Skin of body (tissue), 2 donors: Measurements from ENCODE around the gene GRSF1. TPM values are rescaled to one million over a fixed set of nuclear protein-coding genes. Genes with fewer than 3 reads are reported as not detected.
A peak's percentile ranks its signal among the peaks of the same experiment; 100 is the strongest.
"Not testable (repeated sequence)": the region's sequence is repeated elsewhere in the genome, so short reads cannot be mapped to it uniquely, and the experiment has no call there.

Source experiments
- DNase-seq: peaks from one replicate; lab custom pipeline; 2025; lab: John Stamatoyannopoulos, UW
- total RNA-seq: library from RNA; depleted of rRNA; stranded (reverse); fragments of >200 nt; gene quantifications from one replicate; pipeline ENCODE4 v1.2.3, GENCODE V29; 2014

Gene GRSF1
- total RNA-seq, 1 donor from 2014 or later, result 52.6 TPM

GRCh38 chr4:70833675-70834074, 6.0 kb downstream of the GRSF1 start:
- no peak for DNase-seq

GRCh38 chr4:70831293-70831692, 8.4 kb downstream of the GRSF1 start:
- no peak for DNase-seq

GRCh38 chr4:70830054-70830453, 9.6 kb downstream of the GRSF1 start:
- no peak for DNase-seq

GRCh38 chr4:70829492-70829891, 10.2 kb downstream of the GRSF1 start:
- DNase-seq, result no peak

GRCh38 chr4:70829015-70829414, 10.7 kb downstream of the GRSF1 start:
- no peak for DNase-seq

- peak; percentile 63 for DNase-seq
These were observed 20.8 kb downstream of the GRSF1 start for GRCh38 chr4:70818921-70819320.

GRCh38 chr4:70818173-70818855, 21.4 kb downstream of the GRSF1 start:
- no peak for DNase-seq

- no peak for DNase-seq
These were observed 22.8 kb downstream of the GRSF1 start for GRCh38 chr4:70816894-70817293.

GRCh38 chr4:70815370-70815769, 24.3 kb downstream of the GRSF1 start:
- DNase-seq, result no peak

- no peak for DNase-seq
These were observed 31.5 kb downstream of the GRSF1 start for GRCh38 chr4:70808151-70808550.

GRCh38 chr4:70802928-70803580, 36.6 kb downstream of the GRSF1 start:
- DNase-seq, result no peak

GRCh38 chr4:70801265-70801809, 38.4 kb downstream of the GRSF1 start:
- no peak for DNase-seq

GRCh38 chr4:70793626-70794025, 46.1 kb downstream of the GRSF1 start:
- no peak for DNase-seq

GRCh38 chr4:70788733-70789132, 51.0 kb downstream of the GRSF1 start:
- DNase-seq, result no peak

- no peak for DNase-seq
These were observed 52.2 kb downstream of the GRSF1 start for GRCh38 chr4:70787496-70787895.

- no peak for DNase-seq
These were observed 56.6 kb downstream of the GRSF1 start for GRCh38 chr4:70783096-70783495.

- DNase-seq, result no peak
These were observed 60.7 kb downstream of the GRSF1 start for GRCh38 chr4:70778888-70779422.

GRCh38 chr4:70772929-70773555, 66.6 kb downstream of the GRSF1 start:
- DNase-seq, result no peak

GRCh38 chr4:70769396-70769795, 70.3 kb downstream of the GRSF1 start:
- not testable (repeated sequence) for DNase-seq

GRCh38 chr4:70768301-70768948, 71.3 kb downstream of the GRSF1 start:
- DNase-seq, result no peak
